Activated CD4-positive, alpha-beta T cell treated with anti-CD3 and anti-CD28 coated beads for 36 hours (primary cell): ENCODE results near the gene WNT3. TPM values are rescaled to one million over a fixed set of nuclear protein-coding genes. Genes with fewer than 3 reads are reported as not detected.
"Not testable (repeated sequence)": the region's sequence is repeated elsewhere in the genome, so short reads cannot be mapped to it uniquely, and the experiment has no call there.

Experiments used
- ATAC-seq: fragments of 200-7000 bp; cut with Tn5 transposase; one replicate; pipeline ENCODE4 v1.10.0; 2021; ENCODE audit warnings: mild to moderate bottlenecking, moderate library complexity
- CTCF ChIA-PET: fragments of 350-600 bp; sonication (Branson Sonifier 250); formaldehyde crosslinking; loops from one replicate; lab custom pipeline; 2021; ENCODE audit warnings: antibody characterized with exemption; lab: Charles Lee
- POLR2A ChIA-PET: fragments of 350-600 bp; sonication (Branson Sonifier 250); formaldehyde crosslinking; loops from one replicate; lab custom pipeline; 2021; ENCODE audit warnings: antibody characterized with exemption, inconsistent platforms; lab: Charles Lee
- DNase-seq: peaks from one replicate; pipeline ENCODE4 v3.0.0-alpha.2; 2020
- H3K27ac Mint-ChIP-seq: one replicate; pipeline ENCODE4 v1.8.0; 2021; ENCODE audit warnings: mixed read lengths
- H3K27me3 Mint-ChIP-seq: one replicate; pipeline ENCODE4 v1.8.0; 2021; ENCODE audit warnings: mixed read lengths
- H3K36me3 Mint-ChIP-seq: one replicate; pipeline ENCODE4 v1.8.0; 2021; ENCODE audit warnings: low read depth, mixed read lengths
- H3K4me1 Mint-ChIP-seq: one replicate; pipeline ENCODE4 v1.8.0; 2021; ENCODE audit warnings: mixed read lengths
- H3K4me3 Mint-ChIP-seq: one replicate; pipeline ENCODE4 v1.8.0; 2021; ENCODE audit warnings: mild to moderate bottlenecking, moderate library complexity, mixed read lengths
- H3K9me3 Mint-ChIP-seq: one replicate; pipeline ENCODE4 v1.8.0; 2021; ENCODE audit warnings: low read depth, mixed read lengths
- intact Hi-C, 2 experiments: fragments of 100-400 bp; cut with DNase I in 1 of 2; cut with micrococcal nuclease in 1 of 2; formaldehyde crosslinking; loops; one replicate each; pipeline versions ENCODE4 v1.14.2 to v1.15.1; 2022 to 2024; cut with DNase I, micrococcal nuclease
- total RNA-seq, 2 experiments: library from RNA; stranded (reverse); gene quantifications; one replicate each; pipeline ENCODE4 v1.2.3, GENCODE V29; 2021

WNT3 gene
- total RNA-seq, 2 experiments from 2014 or later, result 0.09 to 0.12 TPM

GRCh38 chr17:46770818-46771560 lies 47.5 kb downstream of the WNT3 start:
- peaks cover 20% of the 10 kb centered on the region for H3K27me3 Mint-ChIP-seq
- POLR2A ChIA-PET, result no interaction called here
- H3K9me3 Mint-ChIP-seq, result no peaks in the 10 kb centered on the region
- no peaks in the 10 kb centered on the region for H3K36me3 Mint-ChIP-seq
- ATAC-seq, result peak; percentile 62
- peak; percentile 59 for DNase-seq
- CTCF ChIA-PET, result interaction anchor here (1.0 kb wide), 1 partner anchor 30 kb away, joined by 3 read pairs; no protein-coding TSS in a partner anchor
- peaks cover 5% of the 10 kb centered on the region for H3K4me1 Mint-ChIP-seq
- H3K4me3 Mint-ChIP-seq, result peak overlapping the region; percentile 38
- intact Hi-C loops, result loop anchor here in 1 of 2 experiments (5.0 kb wide), 1 partner anchor 51 kb away; no protein-coding TSS in a partner anchor
- no peak overlapping the region for H3K27ac Mint-ChIP-seq

GRCh38 chr17:46770439-46770817 lies 48.1 kb downstream of the WNT3 start:
- DNase-seq (no peak), ATAC-seq (no peak)
- CTCF ChIA-PET, result interaction anchor here (1.0 kb wide), 1 partner anchor 30 kb away, joined by 3 read pairs; no protein-coding TSS in a partner anchor
- peaks cover 20% of the 10 kb centered on the region for H3K27me3 Mint-ChIP-seq
- intact Hi-C loops, result loop anchor here in 1 of 2 experiments (5.0 kb wide), 1 partner anchor 52 kb away; no protein-coding TSS in a partner anchor
- no peaks in the 10 kb centered on the region for H3K9me3 Mint-ChIP-seq
- POLR2A ChIA-PET, result no interaction called here
- H3K36me3 Mint-ChIP-seq, result no peaks in the 10 kb centered on the region
- H3K4me1 Mint-ChIP-seq, result peaks cover 5% of the 10 kb centered on the region
- peak overlapping the region; percentile 38 for H3K4me3 Mint-ChIP-seq
- H3K27ac Mint-ChIP-seq, result no peak overlapping the region

DNA sequence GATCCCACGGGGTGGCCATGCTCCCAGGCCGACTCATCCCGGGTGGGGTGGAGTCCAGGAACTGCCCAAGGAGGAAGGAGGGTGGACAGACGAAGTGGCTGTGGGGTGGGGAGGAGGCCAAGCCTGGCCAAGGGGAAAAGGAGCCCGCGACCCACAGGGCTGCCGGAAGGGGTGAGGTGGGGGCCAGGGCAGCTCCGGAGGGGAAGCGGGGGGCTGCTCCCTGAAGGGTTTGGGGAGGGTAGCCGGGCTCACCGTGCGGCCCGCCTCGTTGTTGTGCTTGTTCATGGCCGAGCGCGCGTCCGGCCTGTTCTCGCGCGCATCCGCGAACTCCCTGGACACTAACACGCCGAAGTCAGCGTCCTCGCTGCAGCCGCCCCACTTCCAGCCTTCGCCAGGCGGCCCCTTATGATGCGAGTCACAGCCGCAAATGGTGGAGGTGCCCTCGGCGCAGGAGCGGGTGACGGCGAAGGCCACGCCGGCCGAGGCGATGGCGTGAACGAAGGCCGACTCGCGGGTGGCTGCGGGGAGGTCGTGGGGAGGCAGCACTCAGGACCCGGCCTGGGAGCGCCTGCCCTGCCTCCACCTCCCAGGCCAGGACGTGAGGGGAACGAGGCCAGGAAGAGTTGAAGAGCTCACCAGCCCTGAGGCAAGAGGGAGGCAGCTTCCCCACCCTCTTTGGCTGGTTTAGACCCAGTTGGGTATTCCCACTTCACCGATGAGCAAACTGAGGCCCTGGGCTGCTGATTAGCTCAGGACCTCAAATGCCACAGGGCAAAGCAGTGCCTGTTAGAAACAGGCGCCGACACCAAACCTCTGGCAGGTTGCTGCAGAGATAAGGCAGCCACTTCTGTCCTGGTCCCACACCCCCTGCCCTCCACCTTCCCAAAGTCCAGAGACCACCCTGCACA lies 48.7 kb downstream of the WNT3 start:
- H3K4me3 Mint-ChIP-seq, result no peak overlapping the region
- H3K27me3 Mint-ChIP-seq, result peaks cover 20% of the 10 kb centered on the region
- H3K36me3 Mint-ChIP-seq, result no peaks in the 10 kb centered on the region
- H3K4me1 Mint-ChIP-seq, result peaks cover 5% of the 10 kb centered on the region
- ChIA-PET CTCF (no interaction called here), POLR2A (no interaction called here)
- peak; percentile 33 for DNase-seq
- ATAC-seq, result no peak
- no peaks in the 10 kb centered on the region for H3K9me3 Mint-ChIP-seq
- intact Hi-C loops, result loop anchor here in 1 of 2 experiments (5.0 kb wide), 1 partner anchor 53 kb away; no protein-coding TSS in a partner anchor
- no peak overlapping the region for H3K27ac Mint-ChIP-seq

DNA sequence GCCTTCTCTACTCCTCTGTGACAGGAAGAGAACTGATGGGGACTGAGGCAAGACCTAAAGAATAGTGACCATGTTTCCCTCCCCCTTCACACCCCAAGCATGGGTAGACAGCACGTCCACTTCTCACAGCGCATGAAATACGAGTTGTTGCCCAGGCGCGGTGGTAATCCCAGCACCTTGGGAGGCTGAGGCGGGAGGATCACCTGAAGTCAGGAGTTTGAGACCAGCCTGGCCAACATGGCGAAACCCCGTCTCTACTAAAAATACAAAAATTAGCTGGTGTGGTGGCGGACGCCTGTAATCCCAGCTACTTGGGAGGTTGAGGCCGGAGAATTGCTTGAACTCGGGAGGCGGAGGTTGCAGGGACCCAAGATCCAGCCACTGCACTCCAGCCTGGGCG lies 49.6 kb downstream of the WNT3 start:
- DNase-seq, CTCF ChIA-PET, POLR2A ChIA-PET, intact Hi-C loops, H3K4me1 Mint-ChIP-seq, H3K4me3 Mint-ChIP-seq, ATAC-seq, H3K36me3 Mint-ChIP-seq, H3K27ac Mint-ChIP-seq, H3K9me3 Mint-ChIP-seq: not testable (repeated sequence)
- H3K27me3 Mint-ChIP-seq, result peaks cover 20% of the 10 kb centered on the region

GRCh38 chr17:46768540-46768870 lies 50.0 kb downstream of the WNT3 start:
- CTCF ChIA-PET, result interaction anchor here (0.7 kb wide), 1 partner anchor 10 kb away, joined by 3 read pairs; no protein-coding TSS in a partner anchor
- H3K36me3 Mint-ChIP-seq, result no peaks in the 10 kb centered on the region
- POLR2A ChIA-PET, result no interaction called here
- H3K27me3 Mint-ChIP-seq, result peaks cover 20% of the 10 kb centered on the region
- H3K27ac Mint-ChIP-seq, result no peak overlapping the region
- H3K4me3 Mint-ChIP-seq, result no peak overlapping the region
- intact Hi-C loops, result no loop called here
- H3K9me3 Mint-ChIP-seq, result no peaks in the 10 kb centered on the region
- no peak for DNase-seq
- peaks cover 5% of the 10 kb centered on the region for H3K4me1 Mint-ChIP-seq
- no peak for ATAC-seq

GRCh38 chr17:46766493-46767491 lies 51.7 kb downstream of the WNT3 start:
- Mint-ChIP-seq H3K27ac (no peak overlapping the region), H3K36me3 (no peaks in the 10 kb centered on the region), H3K4me3 (no peak overlapping the region), H3K4me1 (peaks cover 5% of the 10 kb centered on the region), H3K27me3 (peaks cover 10% of the 10 kb centered on the region), H3K9me3 (no peaks in the 10 kb centered on the region)
- intact Hi-C loops, result no loop called here
- ATAC-seq (no peak), DNase-seq (no peak)
- POLR2A ChIA-PET, result no interaction called here
- CTCF ChIA-PET, result no interaction called here

GRCh38 chr17:46765453-46765852 lies 53.0 kb downstream of the WNT3 start:
- Mint-ChIP-seq H3K36me3 (no peaks in the 10 kb centered on the region), H3K27ac (no peak overlapping the region), H3K27me3 (peaks cover 7% of the 10 kb centered on the region), H3K9me3 (no peaks in the 10 kb centered on the region), H3K4me1 (peaks cover 2% of the 10 kb centered on the region), H3K4me3 (no peak overlapping the region)
- POLR2A ChIA-PET, result no interaction called here
- DNase-seq (no peak), ATAC-seq (no peak)
- CTCF ChIA-PET, result interaction anchor here (1.4 to 1.5 kb wide), 2 partner anchors 15 to 70 kb away, joined by 3 to 5 read pairs; no protein-coding TSS in a partner anchor
- intact Hi-C loops, result no loop called here

DNA sequence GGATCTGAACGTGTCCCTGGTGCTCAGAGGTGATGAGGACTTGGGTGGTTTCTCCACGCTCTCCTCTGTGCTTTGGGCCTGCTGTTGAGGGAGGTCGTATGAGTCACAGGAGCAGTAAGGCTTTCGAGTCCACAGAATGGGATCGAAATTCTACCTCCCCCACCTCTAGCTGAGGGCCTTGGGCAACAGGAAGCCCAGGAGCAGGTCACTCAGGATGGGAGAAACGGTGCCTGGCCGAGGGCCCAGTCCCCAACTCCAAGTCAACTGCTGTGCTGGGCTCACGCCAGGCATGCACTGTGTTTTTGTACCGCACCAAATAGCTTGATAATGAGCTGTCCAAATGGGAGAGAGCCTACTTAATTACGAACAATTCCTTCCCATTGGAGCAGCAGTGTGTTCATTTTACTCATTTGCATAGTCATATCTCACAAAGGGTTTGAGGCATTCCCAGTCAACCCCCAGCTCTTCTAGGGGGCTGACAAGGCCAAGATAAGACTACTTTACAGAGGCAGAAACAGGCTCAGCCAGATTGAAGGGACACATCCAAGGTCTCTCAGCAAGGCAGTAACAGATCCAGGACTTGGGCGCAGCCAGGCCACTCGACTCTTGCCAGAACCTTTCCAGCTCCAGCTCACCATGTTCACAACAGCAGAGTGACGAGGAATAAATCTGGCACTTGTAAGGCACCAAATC lies 53.6 kb downstream of the WNT3 start:
- CTCF ChIA-PET, result interaction anchor here (1.4 to 1.5 kb wide), 2 partner anchors 16 to 71 kb away, joined by 3 to 5 read pairs; no protein-coding TSS in a partner anchor
- no peak for ATAC-seq
- DNase-seq, result no peak
- Mint-ChIP-seq H3K27me3 (peaks cover 2% of the 10 kb centered on the region), H3K4me3 (no peak overlapping the region), H3K36me3 (no peaks in the 10 kb centered on the region), H3K4me1 (no peaks in the 10 kb centered on the region), H3K9me3 (no peaks in the 10 kb centered on the region), H3K27ac (no peak overlapping the region)
- POLR2A ChIA-PET, result no interaction called here
- intact Hi-C loops, result no loop called here

- ATAC-seq, result no peak
- H3K4me3 Mint-ChIP-seq, result no peak overlapping the region
- intact Hi-C loops, result no loop called here
These were observed 54.3 kb downstream of the WNT3 start for GRCh38 chr17:46764000-46764708.

GRCh38 chr17:46763416-46763815 lies 55.1 kb downstream of the WNT3 start:
- ATAC-seq (no peak), DNase-seq (no peak)
- intact Hi-C loops, result no loop called here
- H3K27ac Mint-ChIP-seq, result no peak overlapping the region
- H3K27me3 Mint-ChIP-seq, result no peaks in the 10 kb centered on the region
- CTCF ChIA-PET, result interaction anchor here (0.7 to 1.6 kb wide), 2 partner anchors 9 to 1442 kb away, joined by 3 read pairs; no protein-coding TSS in a partner anchor
- H3K36me3 Mint-ChIP-seq, result peaks cover 2% of the 10 kb centered on the region
- no peak overlapping the region for H3K4me3 Mint-ChIP-seq
- H3K9me3 Mint-ChIP-seq, result no peaks in the 10 kb centered on the region
- POLR2A ChIA-PET, result no interaction called here
- no peaks in the 10 kb centered on the region for H3K4me1 Mint-ChIP-seq

More at GRCh38 chr17:46764000-46764708, 54.3 kb downstream of the WNT3 start:
- Mint-ChIP-seq H3K36me3 (peaks cover 2% of the 10 kb centered on the region), H3K27me3 (no peaks in the 10 kb centered on the region), H3K27ac (no peak overlapping the region), H3K9me3 (no peaks in the 10 kb centered on the region), H3K4me1 (no peaks in the 10 kb centered on the region)
- POLR2A ChIA-PET, result no interaction called here
- CTCF ChIA-PET, result interaction anchor here (0.7 to 1.6 kb wide), 4 partner anchors 10 to 1441 kb away, joined by 3 to 5 read pairs (median 3); no protein-coding TSS in a partner anchor
- DNase-seq, result no peak
